Glutamatergic neuron (in vitro differentiated cells): ENCODE results near the gene THBS4. TPM values are rescaled to one million over a fixed set of nuclear protein-coding genes. Genes with fewer than 3 reads are reported as not detected.

Source experiments
- DNase-seq: peaks from one replicate; pipeline ENCODE4 v3.0.0; 2022
- H3K27ac Mint-ChIP-seq: one replicate; pipeline ENCODE4 v1.8.0; 2020; ENCODE audit warnings: mild to moderate bottlenecking, mixed read lengths, inconsistent platforms; ENCODE audit not compliant: unreplicated experiment
- H3K27me3 Mint-ChIP-seq: one replicate; pipeline ENCODE4 v1.8.0; 2020; ENCODE audit warnings: mild to moderate bottlenecking, moderate library complexity, mixed read lengths, inconsistent platforms; ENCODE audit not compliant: unreplicated experiment
- H3K36me3 Mint-ChIP-seq: one replicate; pipeline ENCODE4 v1.8.0; 2020; ENCODE audit warnings: mild to moderate bottlenecking, mixed read lengths, inconsistent platforms; ENCODE audit not compliant: unreplicated experiment
- H3K4me1 Mint-ChIP-seq: one replicate; pipeline ENCODE4 v1.8.0; 2020; ENCODE audit warnings: mild to moderate bottlenecking, low read depth, mixed read lengths, inconsistent platforms; ENCODE audit not compliant: unreplicated experiment
- H3K4me3 Mint-ChIP-seq: one replicate; pipeline ENCODE4 v1.8.0; 2020; ENCODE audit warnings: mild to moderate bottlenecking, mixed read lengths, inconsistent platforms; ENCODE audit not compliant: unreplicated experiment
- H3K9me3 Mint-ChIP-seq: one replicate; pipeline ENCODE4 v1.8.0; 2020; ENCODE audit warnings: mild to moderate bottlenecking, moderate library complexity, mixed read lengths, inconsistent platforms; ENCODE audit not compliant: unreplicated experiment
- total RNA-seq: library from RNA; stranded (reverse); fragmentation: NEBNext Ultra II Directional; extraction: Animal tissue kit (Norgen Biotek cat#: 25700); gene quantifications from one replicate; pipeline ENCODE4 v1.2.1, GENCODE V29; 2021; ENCODE audit not compliant: unreplicated experiment
- TF ChIP-seq, protein P1 (sequence below): fragments of 200-600 bp; sonication (generic); IDR thresholded peaks from one replicate; pipeline ENCODE4 v1.5.0; 2021; ENCODE audit not compliant: partially characterized antibody, unreplicated experiment

Gene THBS4
- total RNA-seq, 1 donor from 2014 or later = 41.1 TPM

DNA sequence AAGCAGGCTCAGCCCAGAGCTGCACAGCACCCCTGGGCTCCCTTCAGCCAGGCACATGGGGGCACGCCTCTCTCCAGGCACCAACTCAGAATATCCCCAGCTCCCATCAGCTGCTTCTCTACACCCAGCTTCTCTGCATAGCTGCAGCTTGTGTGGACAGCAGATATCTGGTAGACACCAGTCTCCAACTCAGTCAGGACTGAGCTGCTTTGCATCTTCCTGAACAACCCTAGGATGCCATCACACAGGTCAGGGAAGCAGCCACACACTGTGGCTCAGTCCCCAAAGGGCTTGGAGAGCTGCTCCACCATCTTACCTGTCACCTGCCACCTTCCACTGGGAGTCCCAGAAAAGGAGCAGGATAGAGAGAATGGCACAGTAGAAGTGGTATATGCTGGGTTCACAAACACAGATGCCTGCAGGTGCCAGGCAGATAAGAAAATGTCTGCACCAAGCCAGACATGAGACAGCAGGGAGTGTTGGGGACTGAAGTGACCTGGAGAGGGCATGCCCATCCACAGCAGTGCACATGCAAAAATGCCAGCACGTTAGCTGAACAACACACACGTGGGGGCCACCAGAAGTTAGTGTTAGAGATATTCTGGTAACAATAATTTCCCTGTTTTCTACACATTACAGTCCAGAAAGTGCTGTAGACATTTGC lies 42.0 kb downstream of the THBS4 start:
- DNase-seq = no peak
- H3K4me1 Mint-ChIP-seq = no peaks in the 10 kb centered on the region
- no peaks in the 10 kb centered on the region for H3K9me3 Mint-ChIP-seq
- H3K27me3 Mint-ChIP-seq = no peaks in the 10 kb centered on the region
- no peak overlapping the region for H3K27ac Mint-ChIP-seq
- TF ChIP-seq, protein P1, sequence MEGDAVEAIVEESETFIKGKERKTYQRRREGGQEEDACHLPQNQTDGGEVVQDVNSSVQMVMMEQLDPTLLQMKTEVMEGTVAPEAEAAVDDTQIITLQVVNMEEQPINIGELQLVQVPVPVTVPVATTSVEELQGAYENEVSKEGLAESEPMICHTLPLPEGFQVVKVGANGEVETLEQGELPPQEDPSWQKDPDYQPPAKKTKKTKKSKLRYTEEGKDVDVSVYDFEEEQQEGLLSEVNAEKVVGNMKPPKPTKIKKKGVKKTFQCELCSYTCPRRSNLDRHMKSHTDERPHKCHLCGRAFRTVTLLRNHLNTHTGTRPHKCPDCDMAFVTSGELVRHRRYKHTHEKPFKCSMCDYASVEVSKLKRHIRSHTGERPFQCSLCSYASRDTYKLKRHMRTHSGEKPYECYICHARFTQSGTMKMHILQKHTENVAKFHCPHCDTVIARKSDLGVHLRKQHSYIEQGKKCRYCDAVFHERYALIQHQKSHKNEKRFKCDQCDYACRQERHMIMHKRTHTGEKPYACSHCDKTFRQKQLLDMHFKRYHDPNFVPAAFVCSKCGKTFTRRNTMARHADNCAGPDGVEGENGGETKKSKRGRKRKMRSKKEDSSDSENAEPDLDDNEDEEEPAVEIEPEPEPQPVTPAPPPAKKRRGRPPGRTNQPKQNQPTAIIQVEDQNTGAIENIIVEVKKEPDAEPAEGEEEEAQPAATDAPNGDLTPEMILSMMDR = no peak
- H3K36me3 Mint-ChIP-seq = no peaks in the 10 kb centered on the region
- no peak overlapping the region for H3K4me3 Mint-ChIP-seq

DNA sequence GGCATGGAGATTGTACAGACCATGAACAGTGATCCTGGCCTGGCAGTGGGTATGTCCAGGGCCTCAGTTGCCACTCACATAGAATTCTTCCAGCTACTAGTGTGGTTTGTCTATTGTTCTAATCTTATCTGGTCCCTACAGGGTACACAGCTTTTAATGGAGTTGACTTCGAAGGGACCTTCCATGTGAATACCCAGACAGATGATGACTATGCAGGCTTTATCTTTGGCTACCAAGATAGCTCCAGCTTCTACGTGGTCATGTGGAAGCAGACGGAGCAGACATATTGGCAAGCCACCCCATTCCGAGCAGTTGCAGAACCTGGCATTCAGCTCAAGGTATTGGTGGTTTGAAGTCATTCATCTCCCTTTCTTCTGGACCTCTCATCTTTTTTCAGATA lies 43.8 kb downstream of the THBS4 start:
- H3K27me3 Mint-ChIP-seq = no peaks in the 10 kb centered on the region
- no peak overlapping the region for H3K4me3 Mint-ChIP-seq
- H3K9me3 Mint-ChIP-seq = no peaks in the 10 kb centered on the region
- H3K4me1 Mint-ChIP-seq = peaks cover 7% of the 10 kb centered on the region
- TF ChIP-seq, protein P1 = no peak
- no peak overlapping the region for H3K27ac Mint-ChIP-seq
- no peaks in the 10 kb centered on the region for H3K36me3 Mint-ChIP-seq
- no peak for DNase-seq

DNA sequence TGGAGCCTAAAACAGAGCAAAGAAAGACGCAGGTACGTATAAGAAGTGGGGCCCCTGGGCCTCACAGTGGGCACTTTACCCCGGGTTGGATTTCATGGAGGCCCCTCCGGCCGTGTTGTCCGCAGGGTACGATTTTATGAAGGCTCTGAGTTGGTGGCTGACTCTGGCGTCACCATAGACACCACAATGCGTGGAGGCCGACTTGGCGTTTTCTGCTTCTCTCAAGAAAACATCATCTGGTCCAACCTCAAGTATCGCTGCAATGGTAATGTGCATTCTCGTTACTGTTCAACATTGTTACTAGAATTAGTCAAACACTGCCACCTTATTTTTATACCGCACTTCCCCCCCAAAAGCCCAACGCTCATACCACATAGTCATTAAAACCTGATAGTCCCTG lies 47.1 kb downstream of the THBS4 start:
- no peaks in the 10 kb centered on the region for H3K36me3 Mint-ChIP-seq
- H3K4me3 Mint-ChIP-seq = no peak overlapping the region
- H3K4me1 Mint-ChIP-seq = peaks cover 10% of the 10 kb centered on the region
- DNase-seq = no peak
- no peaks in the 10 kb centered on the region for H3K27me3 Mint-ChIP-seq
- H3K9me3 Mint-ChIP-seq = no peaks in the 10 kb centered on the region
- H3K27ac Mint-ChIP-seq = peak overlapping the region; percentile 5
- TF ChIP-seq, protein P1 = no peak

DNA sequence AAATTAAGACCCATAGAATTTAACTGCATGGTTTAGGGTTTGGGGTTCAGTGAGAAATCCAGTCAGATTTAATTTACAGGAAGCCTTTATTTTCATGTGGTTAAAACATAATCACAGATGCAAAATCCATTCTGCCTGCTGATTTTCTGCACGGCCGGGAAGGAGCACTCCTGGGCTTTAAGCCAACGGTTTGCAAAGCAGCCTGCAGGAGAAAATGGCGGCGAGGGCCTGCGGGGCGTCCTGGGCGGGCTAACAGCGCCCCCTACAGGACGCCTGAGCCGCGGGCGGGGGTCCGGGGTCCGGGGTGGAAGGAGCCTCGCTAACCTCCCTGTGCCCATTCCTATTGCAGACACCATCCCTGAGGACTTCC lies 47.6 kb downstream of the THBS4 start:
- no peak overlapping the region for H3K27ac Mint-ChIP-seq
- H3K36me3 Mint-ChIP-seq = no peaks in the 10 kb centered on the region
- H3K4me1 Mint-ChIP-seq = peaks cover 10% of the 10 kb centered on the region
- peak; percentile 92 for DNase-seq
- no peaks in the 10 kb centered on the region for H3K27me3 Mint-ChIP-seq
- TF ChIP-seq, protein P1 = peak; percentile 87
- H3K4me3 Mint-ChIP-seq = no peak overlapping the region
- no peaks in the 10 kb centered on the region for H3K9me3 Mint-ChIP-seq

DNA sequence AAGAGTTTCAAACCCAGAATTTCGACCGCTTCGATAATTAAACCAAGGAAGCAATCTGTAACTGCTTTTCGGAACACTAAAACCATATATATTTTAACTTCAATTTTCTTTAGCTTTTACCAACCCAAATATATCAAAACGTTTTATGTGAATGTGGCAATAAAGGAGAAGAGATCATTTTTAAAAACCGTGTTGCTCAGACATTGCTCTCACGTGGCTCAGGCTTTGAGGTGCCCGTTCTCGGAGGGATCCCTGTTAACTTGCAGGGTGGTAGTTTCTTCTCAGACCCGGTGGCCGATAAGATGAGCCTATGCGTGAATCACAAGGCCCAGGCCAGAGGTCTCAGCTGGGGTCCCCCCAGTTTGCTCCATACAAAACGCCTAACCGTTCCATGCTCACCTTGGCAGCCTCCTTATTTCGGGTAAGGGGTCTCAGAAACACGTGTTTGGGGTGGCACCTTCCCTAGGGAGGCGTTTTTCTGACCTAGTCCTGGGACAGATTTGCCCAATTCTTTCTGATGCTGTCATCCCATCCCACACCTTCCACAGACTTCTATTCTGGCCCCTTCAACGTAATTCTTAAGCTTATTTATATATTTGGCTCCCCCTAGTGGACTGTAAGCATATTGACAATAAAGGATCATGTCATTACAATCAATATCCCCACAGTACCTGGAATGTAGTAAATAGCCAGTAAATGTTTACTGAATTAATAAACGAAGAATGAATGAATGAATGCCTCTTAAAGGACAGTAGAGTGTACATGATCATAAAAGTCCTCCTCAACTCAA lies 48.1 kb downstream of the THBS4 start:
- TF ChIP-seq, protein P1 = peak; percentile 71
- no peak for DNase-seq
- H3K27me3 Mint-ChIP-seq = no peaks in the 10 kb centered on the region
- peaks cover 10% of the 10 kb centered on the region for H3K4me1 Mint-ChIP-seq
- peak overlapping the region; percentile 28 for H3K27ac Mint-ChIP-seq
- H3K4me3 Mint-ChIP-seq = no peak overlapping the region
- H3K9me3 Mint-ChIP-seq = no peaks in the 10 kb centered on the region
- no peaks in the 10 kb centered on the region for H3K36me3 Mint-ChIP-seq
